HG03354 (cell line): ENCODE measurements around the gene PRKCD.

ENCODE experiments used
- ATAC-seq: cut with Tn5 transposase; IDR thresholded peaks from one replicate; pipeline ENCODE4 v1.9.1; 2021; ENCODE audit warnings: mild to moderate bottlenecking; ENCODE audit not compliant: unreplicated experiment, poor library complexity, severe bottlenecking

Gene PRKCD

GRCh38 chr3:53200501-53201498 lies 39.8 kb downstream of the PRKCD start:
- no peak for ATAC-seq

DNA sequence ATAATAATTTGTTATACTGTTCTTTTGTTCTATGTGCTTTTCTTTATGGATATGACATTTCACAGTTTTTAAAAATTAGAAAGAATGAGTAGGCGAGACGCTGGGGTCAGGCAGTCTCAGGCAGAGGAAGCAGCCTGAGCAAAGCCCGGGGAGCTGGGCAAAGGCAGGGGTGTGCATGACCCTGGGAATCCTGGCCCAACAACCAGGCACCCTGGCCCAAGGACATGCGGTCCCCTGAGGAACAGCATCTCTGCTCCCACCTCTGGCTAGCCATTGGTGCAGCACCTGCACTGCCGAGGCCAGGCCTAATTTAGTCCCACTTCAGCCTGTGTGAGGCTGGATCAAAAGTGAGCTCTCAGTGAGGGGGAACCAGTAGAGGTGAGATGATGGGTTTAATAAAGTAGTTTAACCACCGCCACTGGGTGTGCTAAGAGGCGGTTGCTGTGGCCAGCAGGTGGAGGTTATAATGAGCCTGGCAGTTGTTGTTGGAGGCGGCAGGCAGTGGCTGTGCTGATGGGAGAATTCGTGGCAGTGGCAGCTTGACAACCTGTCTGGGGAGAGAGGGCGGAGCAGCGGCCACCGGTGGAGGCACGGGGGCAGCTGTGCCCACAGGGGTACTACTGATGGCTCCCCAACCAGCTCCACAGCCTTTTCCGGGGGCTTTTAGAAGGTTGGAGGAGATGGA lies 41.5 kb downstream of the PRKCD start:
- no peak for ATAC-seq

DNA sequence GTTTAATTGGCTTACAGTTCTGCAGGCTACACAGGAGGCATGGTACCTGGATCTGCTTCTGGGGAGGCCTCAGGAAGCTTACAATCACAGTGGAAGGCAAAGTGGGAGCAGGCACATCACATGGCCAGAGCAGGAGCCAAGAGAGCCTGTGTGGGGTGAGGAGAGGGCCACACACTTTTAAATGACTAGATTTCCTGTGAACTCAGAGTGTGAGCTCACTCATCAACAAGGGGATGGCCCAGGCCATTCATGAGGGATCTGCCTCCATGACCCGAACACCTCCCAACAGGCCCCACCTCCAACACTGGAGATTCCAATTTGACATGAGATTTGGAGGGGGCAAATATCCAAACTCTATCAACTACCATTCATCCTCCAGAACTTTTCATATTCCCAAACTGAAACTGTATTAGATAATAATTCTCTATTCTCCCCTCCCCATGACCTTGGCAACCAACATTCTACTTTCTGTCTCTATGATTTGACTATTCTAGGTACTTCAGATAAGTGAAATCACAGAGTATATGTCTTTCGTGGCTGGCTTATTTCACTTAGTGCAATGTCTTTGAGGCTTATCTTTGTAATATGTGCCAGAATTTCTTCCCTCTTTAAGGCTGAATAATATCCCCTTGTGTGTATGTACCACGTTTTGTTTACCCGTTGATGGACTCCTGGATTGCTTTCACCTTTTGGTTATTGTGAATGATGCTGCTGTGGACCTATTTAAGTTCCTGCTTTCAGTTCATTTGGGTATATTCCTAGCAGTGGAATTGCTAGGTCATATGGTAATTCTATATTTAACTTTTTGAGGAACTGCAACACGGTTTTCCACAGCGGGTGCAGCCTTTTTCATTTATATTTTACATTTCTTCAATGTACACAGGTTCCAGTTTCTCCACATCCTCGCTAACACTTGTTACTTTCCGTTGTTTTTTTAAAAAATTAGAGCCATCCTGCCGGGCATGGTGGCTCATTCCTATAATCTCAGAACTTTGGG lies 51.0 kb downstream of the PRKCD start:
- ATAC-seq = no peak

- ATAC-seq = no peak
These were observed 52.3 kb downstream of the PRKCD start for GRCh38 chr3:53213276-53213675.

DNA sequence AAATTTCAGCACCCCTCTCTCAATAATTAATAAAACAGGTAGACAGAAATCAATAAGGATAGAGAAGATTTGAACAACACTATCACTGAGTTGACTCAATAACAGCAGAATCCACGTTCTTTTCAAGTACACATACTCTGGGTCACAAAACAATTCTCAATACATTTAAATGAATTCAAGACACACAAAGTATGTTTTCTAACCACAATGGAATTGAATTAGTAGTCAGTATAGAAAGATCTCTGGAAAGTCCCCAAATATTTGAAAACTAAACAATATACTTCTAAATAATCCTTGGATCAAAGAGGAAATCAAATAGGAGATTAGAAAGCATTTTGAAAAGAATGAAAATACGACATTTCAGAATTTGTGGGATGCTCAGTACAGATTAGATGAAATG lies 54.8 kb downstream of the PRKCD start:
- no peak for ATAC-seq

DNA sequence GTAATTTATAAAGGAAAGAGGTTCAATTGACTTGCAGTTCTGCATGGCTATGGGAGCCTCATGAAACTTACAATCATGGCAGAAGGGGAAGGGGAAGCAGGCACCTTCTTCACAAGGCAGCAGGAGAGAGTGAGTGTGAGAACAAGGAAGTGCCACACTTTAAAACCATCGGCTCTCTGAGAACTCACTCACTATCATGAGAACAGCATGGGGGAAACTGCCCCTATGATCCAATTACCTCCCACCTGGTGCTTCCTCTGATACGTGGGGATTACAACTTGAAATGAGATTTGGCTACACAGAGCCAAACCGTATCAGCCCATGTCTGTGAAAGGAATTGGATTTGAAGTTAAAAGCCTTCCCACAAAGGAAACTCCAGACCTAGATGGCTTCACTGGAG lies 55.7 kb downstream of the PRKCD start:
- ATAC-seq = no peak

DNA sequence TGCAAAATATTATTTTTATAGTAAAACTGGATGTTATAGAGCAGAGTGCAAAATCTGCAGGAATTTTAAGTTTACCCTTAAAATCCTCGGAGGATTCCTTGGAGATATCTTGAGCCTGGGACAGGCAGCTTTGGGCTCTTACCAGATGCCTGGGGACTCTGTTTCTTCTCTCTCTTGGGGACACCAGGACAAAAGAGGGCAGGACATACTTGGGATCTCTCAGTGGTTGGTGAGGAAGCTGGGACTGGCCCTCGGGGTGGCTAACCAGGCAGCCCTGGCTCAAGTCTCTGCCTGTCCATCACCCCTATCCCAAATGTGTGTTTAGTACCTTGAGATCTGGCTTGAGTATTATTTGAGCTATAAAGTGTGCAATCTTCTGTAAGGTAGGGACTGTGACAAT lies 56.2 kb downstream of the PRKCD start:
- no peak for ATAC-seq

DNA sequence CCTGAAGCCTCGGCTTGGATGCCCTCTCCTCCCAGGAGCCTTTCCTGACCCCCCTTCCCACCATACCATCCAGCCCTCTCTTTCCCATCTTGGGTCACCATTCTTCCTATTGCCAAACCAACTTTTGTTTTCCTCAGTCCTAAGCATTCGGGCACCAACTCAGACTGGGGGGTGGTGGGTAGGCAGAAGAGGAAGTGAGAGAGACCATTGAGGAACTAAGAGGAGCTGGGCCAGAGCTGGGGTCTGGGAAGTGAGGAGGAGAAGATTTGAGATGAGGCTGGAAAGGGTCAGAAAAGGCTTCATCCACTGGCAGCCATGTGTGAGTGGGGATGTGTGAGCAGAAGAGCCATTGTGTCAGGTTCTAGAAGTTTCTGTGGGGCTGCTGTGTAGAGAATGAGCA lies 57.1 kb downstream of the PRKCD start:
- no peak for ATAC-seq

- peak; percentile 85 for ATAC-seq
These were observed 59.0 kb downstream of the PRKCD start for GRCh38 chr3:53219895-53220483.

DNA sequence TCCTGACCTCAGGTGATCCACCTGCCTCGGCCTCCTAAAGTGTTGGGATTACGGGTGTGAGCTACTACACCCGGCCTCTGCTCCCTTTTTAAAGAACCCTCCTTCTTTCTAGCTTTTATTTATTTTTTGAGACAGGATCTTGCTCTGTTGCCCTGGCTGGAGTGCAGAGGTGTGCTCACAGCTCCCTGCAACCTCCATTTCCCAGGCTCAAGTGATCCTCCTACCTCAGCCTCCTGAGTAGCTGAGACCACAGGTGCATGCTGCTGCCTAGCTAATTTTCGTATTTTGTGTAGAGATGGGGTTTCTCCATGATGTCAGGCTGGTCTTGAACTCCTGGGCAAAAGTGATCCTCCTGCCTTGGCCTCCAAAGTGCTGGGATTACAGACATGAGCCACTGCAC lies 60.3 kb downstream of the PRKCD start:
- ATAC-seq = no peak

DNA sequence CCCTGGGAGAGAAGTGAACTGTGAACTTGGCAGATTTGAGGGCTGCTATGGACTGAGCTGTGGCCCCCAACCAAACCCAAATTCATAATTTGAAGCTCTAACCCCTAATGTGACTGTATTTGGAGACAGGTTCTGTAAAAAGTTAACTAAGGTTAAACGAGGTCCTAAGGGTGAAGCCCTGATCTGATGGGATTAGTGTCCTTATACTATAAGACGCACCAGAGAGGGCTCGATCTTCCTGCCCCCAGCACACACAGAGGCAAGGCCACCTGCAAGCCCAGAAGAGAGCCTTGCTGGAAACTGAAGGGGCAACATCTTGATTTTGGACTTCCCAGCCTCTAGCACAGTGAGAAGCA lies 60.8 kb downstream of the PRKCD start:
- no peak for ATAC-seq

DNA sequence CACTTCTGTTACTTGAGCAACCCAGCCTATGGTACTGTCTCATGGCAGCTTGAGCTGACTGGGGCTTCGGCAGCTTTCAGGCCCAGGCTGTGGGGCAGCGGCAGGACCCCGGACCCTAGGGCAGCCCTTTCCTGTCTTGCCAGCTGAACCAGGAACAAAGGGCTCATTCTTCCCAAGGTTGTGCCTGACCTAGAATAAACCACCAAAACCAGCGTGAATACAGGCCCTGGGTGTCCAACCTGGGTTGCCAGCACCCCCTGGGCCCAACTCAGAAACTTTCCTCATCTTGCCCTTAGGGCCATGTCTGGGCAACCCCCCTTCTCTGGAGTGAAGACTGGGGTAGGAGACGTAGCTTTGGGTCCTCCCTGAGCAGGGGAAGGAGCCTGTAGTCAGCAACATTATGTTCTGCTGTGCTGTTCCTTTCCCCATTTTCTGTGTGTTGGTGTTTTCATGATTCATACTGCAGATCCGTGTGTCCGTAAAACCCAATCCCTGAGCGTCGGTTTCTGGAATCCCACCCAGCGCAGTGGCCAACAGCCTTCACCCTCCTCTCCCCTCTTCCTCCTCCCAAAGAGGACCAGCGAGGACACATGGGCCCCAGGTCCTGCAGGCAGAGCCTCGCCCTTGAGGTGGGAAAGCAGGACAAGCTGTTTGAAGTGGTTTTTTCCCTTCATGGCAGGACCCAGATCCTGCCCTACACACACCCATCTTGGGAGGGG lies 61.3 kb downstream of the PRKCD start:
- no peak for ATAC-seq

DNA sequence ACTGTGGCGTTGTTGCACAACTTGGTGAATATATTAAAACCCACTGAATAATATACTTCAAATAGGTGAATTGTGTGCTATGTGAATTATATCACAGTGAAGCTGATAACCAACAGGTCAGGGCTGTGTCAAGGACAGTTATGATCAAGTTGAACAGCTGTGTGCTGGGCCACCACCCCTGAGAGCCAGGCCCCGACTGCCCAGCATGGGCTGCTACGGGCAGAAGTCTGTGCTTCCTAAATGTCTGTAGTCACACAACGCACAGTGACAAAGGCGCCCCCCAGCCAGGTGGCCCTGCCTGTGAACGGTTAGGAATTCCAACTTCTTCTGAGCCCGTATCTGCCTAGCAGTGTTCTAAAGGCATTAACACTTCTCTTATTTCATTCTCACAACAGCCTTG lies 62.0 kb downstream of the PRKCD start:
- ATAC-seq = no peak

DNA sequence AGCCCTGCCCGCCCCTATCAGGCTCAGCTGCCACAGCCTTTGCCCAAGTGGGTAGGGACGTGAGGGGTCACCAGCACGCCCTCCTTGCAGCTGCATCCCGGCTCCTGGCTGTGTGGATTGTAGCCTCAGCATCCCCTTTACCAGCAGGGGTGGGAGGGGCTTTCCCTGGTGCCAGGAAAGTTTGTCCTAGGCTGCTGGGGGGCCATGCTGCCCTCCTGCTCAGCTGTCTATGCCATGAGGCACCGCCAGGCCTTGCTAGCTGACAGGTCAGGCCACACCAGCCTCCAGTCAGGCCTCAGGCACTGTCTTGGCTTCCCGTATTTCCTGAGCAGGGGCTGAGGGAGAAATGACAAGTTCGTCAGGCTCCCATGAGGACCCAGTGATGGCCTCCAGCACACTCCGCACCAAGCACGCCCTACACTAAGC lies 62.5 kb downstream of the PRKCD start:
- no peak for ATAC-seq

GRCh38 chr3:53224026-53224425 lies 63.0 kb downstream of the PRKCD start:
- no peak for ATAC-seq

DNA sequence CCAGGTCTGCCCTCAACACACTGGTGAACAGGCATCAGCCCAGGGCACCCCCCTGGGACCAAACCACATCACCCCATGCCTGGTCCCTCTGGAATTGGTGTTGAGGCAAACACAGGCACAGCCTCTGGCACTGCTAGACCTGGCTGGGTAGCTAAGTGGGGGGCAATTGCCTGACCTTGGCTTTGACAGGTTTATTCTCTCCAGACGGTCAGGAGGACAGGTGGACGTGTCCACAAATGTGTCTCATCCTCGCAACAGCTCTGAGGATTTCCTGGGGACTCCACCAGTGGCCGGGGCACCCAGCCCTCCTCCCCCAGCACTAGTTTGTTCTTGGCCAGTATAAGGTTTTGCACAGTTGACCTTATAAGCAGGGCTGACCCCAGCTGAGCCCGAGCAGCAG lies 63.5 kb downstream of the PRKCD start:
- no peak for ATAC-seq

DNA sequence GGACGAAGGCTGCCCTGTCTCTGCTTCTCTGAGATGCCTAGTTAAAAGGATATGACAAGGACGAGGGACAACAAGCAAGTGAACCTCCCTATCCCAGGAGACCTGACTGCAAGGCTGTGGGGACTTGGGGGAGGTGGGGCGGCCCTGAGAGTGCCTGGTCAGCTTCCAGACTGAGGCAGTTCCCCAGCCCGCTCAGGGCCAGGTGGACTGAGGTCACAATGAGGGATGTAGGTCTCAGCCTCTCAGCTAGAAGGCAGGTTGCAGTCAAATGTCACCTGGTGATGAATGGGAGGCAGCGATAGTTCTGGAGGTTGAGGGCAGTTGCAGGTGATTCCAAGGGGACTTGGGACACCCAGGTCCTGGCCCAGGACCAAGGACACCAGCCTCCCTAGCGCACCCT lies 64.2 kb downstream of the PRKCD start:
- ATAC-seq = no peak

- no peak for ATAC-seq
These were observed 64.6 kb downstream of the PRKCD start for GRCh38 chr3:53225651-53226050.
